ENCODE results near the gene RPRD2.
"Not testable (repeated sequence)": the region's sequence is repeated elsewhere in the genome, so short reads cannot be mapped to it uniquely, and the experiment has no call there.

RPRD2 gene

DNA sequence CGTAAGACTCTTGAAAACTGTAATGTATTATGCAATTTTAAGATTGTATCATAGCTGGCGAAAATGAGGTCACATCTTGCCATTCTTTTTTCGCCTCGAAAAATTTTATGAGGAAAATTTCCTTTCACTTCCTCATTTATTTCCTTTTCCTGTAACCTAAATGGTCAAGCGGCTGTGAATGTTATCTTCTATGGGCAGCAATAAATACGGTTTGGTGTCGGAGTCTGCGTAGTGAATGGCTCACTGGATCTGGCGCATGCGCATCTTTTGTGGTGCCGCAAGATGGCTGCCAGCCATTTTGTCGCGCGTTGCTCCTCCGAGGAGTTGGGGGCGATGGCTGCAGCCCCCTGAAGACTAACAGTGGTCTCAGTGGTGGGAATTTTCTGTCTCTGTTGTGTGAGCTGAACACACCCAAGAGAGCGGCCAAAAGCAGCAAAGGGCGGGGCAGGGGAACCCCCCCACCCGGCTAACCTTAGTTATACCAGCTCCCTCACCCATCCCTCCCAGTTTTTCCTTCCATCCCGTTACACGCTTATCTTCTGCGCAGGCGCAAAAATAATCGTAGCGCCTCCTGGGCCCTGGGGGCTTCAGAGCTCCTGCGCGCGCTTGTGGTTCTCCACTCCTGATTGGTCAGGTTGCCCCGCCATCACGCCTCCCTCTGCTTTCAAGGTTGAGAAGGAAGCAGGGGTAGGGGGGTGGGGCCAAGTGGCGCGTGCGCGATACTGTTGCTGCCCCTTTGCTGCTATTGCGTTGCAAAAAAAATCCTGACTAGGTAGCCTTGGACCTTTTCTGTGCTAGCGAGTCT, at the start of gene RPRD2:
Gene RPRD2 (plus strand): TSS at position 722 of the 805 bp plus-strand sequence. CDS start 568 bp downstream, outside the sequence.
- no peak for FAIRE-seq

DNA sequence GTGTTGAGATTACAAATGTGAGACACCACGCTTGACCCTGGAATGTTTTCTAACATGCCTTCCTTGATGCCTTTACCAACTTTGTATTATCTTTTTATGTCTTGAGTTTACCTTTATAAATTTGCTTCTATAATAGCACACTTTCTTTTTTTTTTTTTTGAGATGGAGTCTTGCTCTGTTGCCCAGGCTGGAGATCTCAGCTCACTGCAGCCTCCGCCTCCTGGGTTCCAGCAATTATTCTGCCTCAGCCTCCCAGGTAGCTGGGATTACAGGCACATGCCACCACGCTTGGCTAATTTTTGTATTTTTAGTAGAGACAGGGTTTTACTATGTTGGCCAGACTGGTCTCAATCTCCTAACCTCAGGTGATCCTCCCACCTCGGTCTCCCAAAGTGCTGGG, 49.3 kb upstream of the RPRD2 start:
- FAIRE-seq: not testable (repeated sequence)

GRCh38 chr1:150320667-150320978, 43.3 kb upstream of the RPRD2 start:
- FAIRE-seq: no peak

GRCh38 chr1:150321826-150322166, 42.2 kb upstream of the RPRD2 start:
- no peak for FAIRE-seq

DNA sequence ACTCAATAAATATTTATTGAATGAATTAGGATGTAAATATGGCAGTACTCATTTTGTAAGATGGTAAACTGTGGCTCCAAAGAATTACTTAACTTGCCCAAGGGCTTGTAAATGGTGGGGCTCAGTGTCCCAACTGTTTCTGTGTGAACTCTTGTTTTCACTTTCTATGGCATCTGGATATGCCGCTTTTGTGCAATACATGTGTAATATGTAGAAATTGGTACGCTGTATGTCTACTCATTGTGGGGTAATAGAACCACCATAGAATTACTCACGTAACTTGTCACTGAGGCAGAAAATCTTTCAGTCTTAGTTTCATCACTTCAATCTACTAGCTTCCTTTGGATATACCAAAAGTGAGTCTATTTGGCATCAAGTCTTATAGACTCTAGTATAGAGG, 41.6 kb upstream of the RPRD2 start:
- FAIRE-seq: no peak

GRCh38 chr1:150332651-150333290, 31.2 kb upstream of the RPRD2 start:
- FAIRE-seq: no peak

DNA sequence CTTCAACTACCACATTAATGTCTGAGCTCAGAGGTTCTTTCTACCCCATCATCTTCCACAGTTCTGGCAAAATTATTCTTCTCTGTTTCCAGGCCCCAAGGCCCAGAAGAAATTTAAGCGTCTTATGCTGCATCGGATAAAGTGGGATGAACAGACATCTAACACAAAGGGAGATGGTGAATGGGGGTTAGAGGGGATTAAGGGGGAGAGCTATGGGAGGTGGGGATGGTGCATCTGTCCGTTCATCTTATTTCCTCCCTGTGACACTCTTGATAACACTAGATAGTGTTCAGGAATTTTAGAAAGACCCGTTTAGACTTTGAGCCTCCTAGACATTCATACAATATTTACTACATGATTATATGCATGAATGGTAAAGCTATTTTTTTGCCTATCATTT, 17.6 kb upstream of the RPRD2 start:
- FAIRE-seq: no peak

GRCh38 chr1:150352866-150353265, 11.1 kb upstream of the RPRD2 start:
- FAIRE-seq: no peak

- FAIRE-seq: no peak
Measured at GRCh38 chr1:150362721-150363425, 1.1 kb upstream of the RPRD2 start.

DNA sequence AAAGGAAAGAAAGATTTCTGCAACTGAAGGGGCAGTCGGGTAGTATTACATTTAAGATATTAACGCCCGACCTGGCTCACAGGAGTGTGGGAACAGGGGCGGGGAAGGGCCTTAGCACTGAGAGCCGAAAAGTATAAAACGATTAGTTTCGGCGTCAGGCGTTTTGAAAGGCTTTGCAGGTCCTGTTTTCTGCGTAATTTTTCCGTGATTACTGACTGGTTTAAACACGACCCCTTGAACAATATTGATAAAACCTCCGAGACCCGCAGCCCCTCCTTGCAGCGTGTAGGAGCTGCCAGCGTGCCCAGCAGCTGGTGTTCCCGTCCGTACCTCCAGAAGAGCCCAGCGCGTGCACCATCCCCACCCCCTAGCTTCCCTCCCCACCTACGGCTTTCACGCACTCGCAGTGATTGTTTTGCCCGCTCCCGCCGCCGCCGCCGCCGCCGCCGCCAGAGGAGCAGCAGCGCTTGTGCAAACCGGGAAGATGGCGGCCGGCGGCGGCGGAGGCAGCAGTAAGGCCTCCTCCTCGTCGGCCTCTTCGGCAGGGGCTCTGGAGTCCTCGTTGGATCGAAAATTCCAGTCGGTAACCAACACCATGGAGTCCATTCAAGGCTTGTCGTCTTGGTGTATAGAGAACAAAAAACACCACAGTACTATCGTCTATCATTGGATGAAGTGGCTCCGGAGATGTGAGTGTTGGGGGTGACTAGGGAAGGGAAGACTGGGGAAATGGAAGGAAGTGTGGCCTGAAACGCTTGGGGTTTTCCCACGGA, 470 bp downstream of the RPRD2 start:
- FAIRE-seq: no peak

DNA sequence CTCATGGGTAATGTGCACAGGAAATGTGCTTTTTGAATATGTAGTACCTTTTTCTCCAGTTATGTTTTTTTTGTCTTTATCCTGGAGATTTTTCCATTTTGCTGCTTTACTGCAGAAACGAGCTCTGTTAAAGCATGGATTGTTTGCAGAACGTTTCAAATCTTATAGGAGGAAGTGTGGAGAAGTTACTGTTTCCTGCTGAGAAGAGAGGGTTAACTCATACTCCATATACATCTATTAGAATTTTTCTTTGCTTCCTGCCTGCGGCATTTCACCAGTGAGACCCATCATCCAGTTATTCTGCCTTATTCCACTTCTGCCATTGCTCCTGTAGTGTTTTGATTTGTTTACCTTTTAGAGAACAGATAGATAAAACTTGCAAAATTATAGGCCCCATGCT, 2.0 kb downstream of the RPRD2 start:
- no peak for FAIRE-seq

- no peak for FAIRE-seq
Measured at GRCh38 chr1:150366416-150367296, 2.7 kb downstream of the RPRD2 start.

GRCh38 chr1:150371110-150371509, 7.2 kb downstream of the RPRD2 start:
- FAIRE-seq: no peak

GRCh38 chr1:150372580-150372979, 8.6 kb downstream of the RPRD2 start:
- FAIRE-seq: no peak

GRCh38 chr1:150376110-150376509, 12.2 kb downstream of the RPRD2 start:
- no peak for FAIRE-seq

DNA sequence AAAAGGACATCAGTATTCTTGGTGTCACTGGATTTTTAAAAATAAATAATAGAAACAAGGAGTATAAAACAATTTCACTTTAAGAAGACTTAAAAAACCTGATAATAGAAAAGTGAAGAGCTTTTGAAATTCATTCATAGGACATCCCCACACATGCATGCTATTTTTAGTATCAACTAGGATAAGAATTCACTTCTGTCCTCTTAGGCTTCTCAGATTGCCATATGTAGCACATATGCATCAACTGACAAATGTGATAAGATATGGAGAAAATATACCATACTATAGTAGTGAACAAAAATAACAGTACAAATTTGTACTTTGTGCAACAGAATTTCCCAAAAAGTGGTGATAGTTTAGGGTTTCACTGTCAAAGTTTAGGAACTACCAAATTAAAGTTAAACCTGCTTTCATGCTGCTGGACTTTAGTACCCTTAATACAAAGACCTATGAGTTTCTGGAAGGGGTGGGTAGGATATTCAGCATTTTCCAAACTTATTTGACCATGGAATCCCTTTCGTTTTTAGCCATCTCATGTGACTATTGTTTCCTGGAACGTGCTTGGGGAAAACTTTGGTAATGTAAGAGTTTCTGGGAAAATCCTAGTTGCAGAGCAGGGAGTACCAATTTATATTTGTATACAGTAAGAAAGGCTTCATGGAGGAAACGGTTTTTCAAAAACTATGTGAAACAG, 19.8 kb downstream of the RPRD2 start:
- FAIRE-seq: no peak

- no peak for FAIRE-seq
Measured at GRCh38 chr1:150385537-150386445, 21.8 kb downstream of the RPRD2 start.

DNA sequence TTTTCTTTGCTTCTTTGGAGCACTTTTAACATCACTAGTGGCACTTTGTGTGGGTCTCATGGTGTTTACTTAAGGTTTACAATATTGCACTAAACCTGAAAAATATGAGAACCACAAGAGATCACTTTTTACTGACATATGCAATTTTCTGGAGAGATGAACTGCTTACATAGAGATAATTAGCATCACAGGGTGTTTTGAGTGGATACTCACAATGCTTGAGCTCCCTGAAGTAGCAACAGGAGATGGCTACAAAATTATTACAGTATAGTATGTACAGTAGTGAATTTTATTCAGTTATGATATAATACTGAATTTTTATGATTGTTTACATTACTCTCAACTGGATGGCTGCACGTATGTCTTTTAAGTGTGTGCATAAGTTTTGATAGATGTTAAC, 22.6 kb downstream of the RPRD2 start:
- no peak for FAIRE-seq

GRCh38 chr1:150387200-150387599, 23.3 kb downstream of the RPRD2 start:
- FAIRE-seq: no peak

GRCh38 chr1:150388241-150388640, 24.3 kb downstream of the RPRD2 start:
- FAIRE-seq: no peak

Data from colon (tissue), 2 donors.